ENCODE results near the gene PREX1. TPM values are rescaled to one million over a fixed set of nuclear protein-coding genes. Genes with fewer than 3 reads are reported as not detected.

Gene PREX1
- total and polyA plus RNA-seq, 2 of the 4 experiments (the other 2 are of a cell fraction) = 0.67 to 0.72 TPM

GRCh38 chr20:48760403-48760983 is 67.3 kb downstream of the PREX1 start:
- no CpG with 5 or more reads among the region's 8 CpGs for WGBS, 2 experiments (ENCODE audit: extremely low coverage in 2 of 2, insufficient read length in 1 of 2)
- dilution Hi-C loops (cut with HindIII; ENCODE audit: low sequenced_read_pairs, unreplicated experiment) = no loop called here
- no TSS peak for BruUV-seq (replicated peaks)

More at GRCh38 chr20:48760403-48760983, 67.3 kb downstream of the PREX1 start:
- no peak for ATAC-seq (ENCODE audit: low read depth)
- Histone ChIP-seq H3K79me1 (ENCODE audit: low read depth in 1 of 2, low read length in 2 of 2) (no peaks in the 10 kb centered on the region), H2AFZ (replicated peaks; ENCODE audit: low read length, poor library complexity) (peak overlapping the region; percentile 59), H4K20me1 (ENCODE audit: insufficient read depth, low read length) (no peaks in the 10 kb centered on the region), H3K27me3 (ENCODE audit: control insufficient read depth, insufficient read depth, low read length) (no peaks in the 10 kb centered on the region; the same call in 1 of the 2 replicates), H3K27ac (ENCODE audit: insufficient read depth, low read length) (no peak overlapping the region), H3K9me1 (ENCODE audit: insufficient read depth, low read length) (no peaks in the 10 kb centered on the region), H3K56ac (ENCODE audit: extremely low read depth, insufficient read depth, low read length) (no peak overlapping the region), H2AK5ac (ENCODE audit: low read depth, low read length) (no peak overlapping the region), H4K8ac (ENCODE audit: low read depth in 2 of 2, low read length in 2 of 2) (no peak overlapping the region), H3K4me1 (ENCODE audit: control insufficient read depth, insufficient read depth, low read length) (no peaks in the 10 kb centered on the region), H3K9me3 (ENCODE audit: control insufficient read depth, insufficient read depth, low read length) (0 out of 2 replicates have a peak, but pooled peaks cover 3% of the 10 kb centered on the region), H3K4ac (ENCODE audit: low read depth, low read length) (no peak overlapping the region), H3K18ac (ENCODE audit: low read depth, low read length) (no peak overlapping the region), H3K9ac (ENCODE audit: low read depth, low read length) (no peak overlapping the region), H3K4me3 (ENCODE audit: insufficient read depth, low read depth, low read length) (no peak overlapping the region), H3K23ac (ENCODE audit: low read depth, low read length) (no peak overlapping the region), H2BK15ac (ENCODE audit: low read depth, low read length) (no peak overlapping the region), H3K4me2 (ENCODE audit: low read depth, low read length) (no peak overlapping the region), H4K91ac (ENCODE audit: insufficient read depth, low read depth, low read length) (no peak overlapping the region), H2AK9ac (replicated peaks; ENCODE audit: low read depth, low read length, poor library complexity) (peak overlapping the region; percentile 13), H2BK5ac (ENCODE audit: low read depth, low read length, poor library complexity, severe bottlenecking) (no peak overlapping the region), H2BK120ac (ENCODE audit: low read depth, low read length) (no peak overlapping the region), H2BK20ac (ENCODE audit: low read depth, low read length) (no peak overlapping the region), H4K5ac (ENCODE audit: low read depth, low read length) (no peak overlapping the region), H3K14ac (replicated peaks; ENCODE audit: low read depth, low read length) (no peak overlapping the region), H3K36me3 (ENCODE audit: control insufficient read depth, insufficient read depth, low read length) (no peaks in the 10 kb centered on the region)
- in situ Hi-C loops (cut with MboI; ENCODE audit: low sequenced_read_pairs) (no loop called here), intact Hi-C loops (cut with micrococcal nuclease) (no loop called here)
- ChIA-PET POLR2A (ENCODE audit: unreplicated experiment) (no interaction called here), CTCF (no interaction called here)
- DNase-seq = peak; percentile 24
- no peak for TF ChIP-seq CEBPB (IDR thresholded peaks at IDR 0.05; ENCODE audit: low read depth, low read length)
- TF ChIP-seq USF2 (IDR thresholded peaks at IDR 0.05; ENCODE audit: low read depth, low read length) = peak; percentile 47
